Small intestine (tissue), 7 donors: ENCODE data around the gene ZFPM1. TPM values are rescaled to one million over a fixed set of nuclear protein-coding genes. Genes with fewer than 3 reads are reported as not detected.

ENCODE experiments used
- DNase-seq, 2 donors: peaks; one replicate each; pipeline versions ENCODE4 v3.0.0 to v3.0.0-alpha.2; 2013
- FAIRE-seq: peaks from 2 replicates; lab custom pipeline; 2012; peaks lifted over from hg19 to GRCh38; lab: Jason Lieb, UNC
- H3K27ac ChIP-seq, 3 donors: one replicate each; pipeline ENCODE4 v1.5.1; 2013; ENCODE audit warnings: low read length in 2 of 3, mild to moderate bottlenecking in 2 of 3, control low read depth in 1 of 3, inconsistent platforms in 1 of 3, low read depth in 1 of 3, moderate library complexity in 1 of 3
- H3K27me3 ChIP-seq, 3 donors: one replicate each; pipeline ENCODE4 v1.6.1; 2013; ENCODE audit warnings: low read length in 3 of 3, inconsistent platforms in 1 of 3; ENCODE audit not compliant: control insufficient read depth in 3 of 3, insufficient read depth in 3 of 3
- H3K36me3 ChIP-seq, 3 donors: one replicate each; pipeline ENCODE4 v1.6.1; 2013; ENCODE audit warnings: low read length in 3 of 3, inconsistent platforms in 1 of 3, low read depth in 1 of 3, mild to moderate bottlenecking in 1 of 3, moderate library complexity in 1 of 3; ENCODE audit not compliant: control insufficient read depth in 3 of 3, insufficient read depth in 2 of 3
- H3K4me1 ChIP-seq, 3 donors: one replicate each; pipeline ENCODE4 v1.6.1; 2013; ENCODE audit warnings: low read length in 2 of 3, inconsistent platforms in 1 of 3, low read depth in 1 of 3, mild to moderate bottlenecking in 1 of 3, moderate library complexity in 1 of 3; ENCODE audit not compliant: control insufficient read depth in 3 of 3, insufficient read depth in 2 of 3
- H3K4me3 ChIP-seq, 3 donors: one replicate each; pipeline ENCODE4 v1.5.1; 2013; ENCODE audit warnings: low read length in 3 of 3, control low read depth in 1 of 3, inconsistent platforms in 1 of 3, low read depth in 1 of 3, mild to moderate bottlenecking in 1 of 3, moderate library complexity in 1 of 3
- H3K9me3 ChIP-seq, 2 donors: one replicate each; pipeline ENCODE4 v1.6.1; 2013; ENCODE audit warnings: low read depth in 1 of 2, low read length in 1 of 2; ENCODE audit not compliant: control insufficient read depth in 2 of 2, insufficient read depth in 1 of 2
- WGBS, 3 donors: extraction: QIAGEN DNeasy Blood & Tissue Kit; methylation state at CpG; one replicate each; pipeline ENCODE4 v1.1.7; 2013; 5-methylcytosine and 5-hydroxymethylcytosine counted together
- polyA plus RNA-seq, 4 donors: library from polyadenylated mRNA; stranded (reverse) in 3 of 4; unstranded in 1 of 4; fragments of 200-250 nt in 3 of 4; fragments of 120-200 nt in 1 of 4; gene quantifications; one replicate each; pipeline versions ENCODE4 v1.2.1 to v1.2.3, GENCODE V29; 2013
- donor health status: healthy with polysubstance abuse.
- donor health status: control.
- donor health status: control.
- donor health status: Bipolar disorder and iron deficiency.
- donor health status: healthy.

Gene ZFPM1
- polyA plus RNA-seq, 4 donors: 8.1 to 26.6 (median 12.0) TPM

- no peak for FAIRE-seq
- Histone ChIP-seq H3K9me3 (no peaks in the 10 kb centered on the region), H3K4me1 (peaks cover 7 to 84% (median 9%) of the 10 kb centered on the region in 3 donors), H3K4me3 (no peak overlapping the region), H3K36me3 (peaks cover 0 to 99% (median 5%) of the 10 kb centered on the region in 3 donors), H3K27ac (peak overlapping the region in 1 of 3 donors; percentile 43), H3K27me3 (no peaks in the 10 kb centered on the region)
- WGBS, 3 donors: 71 to 78% (median 73%) methylated on average over 29 to 30 of the region's 30 CpGs
- peak in 1 of 2 donors; percentile 5 for DNase-seq
Measured at GRCh38 chr16:88527937-88528743, 75.1 kb downstream of the ZFPM1 start.

- Histone ChIP-seq H3K27me3 (no peaks in the 10 kb centered on the region), H3K27ac (no peak overlapping the region), H3K36me3 (peaks cover 0 to 91% (median 5%) of the 10 kb centered on the region in 3 donors), H3K9me3 (no peaks in the 10 kb centered on the region), H3K4me1 (peaks cover 7 to 77% (median 9%) of the 10 kb centered on the region in 3 donors), H3K4me3 (no peak overlapping the region)
- FAIRE-seq (no peak), DNase-seq (peak in 1 of 2 donors; percentile 5)
- 87 to 89% (median 88%) methylated on average over 22 of the region's 22 CpGs for WGBS, 3 donors
Measured at GRCh38 chr16:88528902-88529318, 75.8 kb downstream of the ZFPM1 start.

- DNase-seq (peak in 1 of 2 donors; percentile 5), FAIRE-seq (no peak)
- Histone ChIP-seq H3K9me3 (no peaks in the 10 kb centered on the region), H3K27me3 (no peaks in the 10 kb centered on the region), H3K36me3 (peaks cover 0 to 85% (median 5%) of the 10 kb centered on the region in 3 donors), H3K4me1 (peaks cover 7 to 71% (median 7%) of the 10 kb centered on the region in 3 donors), H3K27ac (peak overlapping the region in 1 of 3 donors; percentile 8), H3K4me3 (no peak overlapping the region)
- WGBS, 3 donors: 93 to 98% (median 97%) methylated on average over 8 to 9 of the region's 9 CpGs
Measured at GRCh38 chr16:88529596-88529995, 76.5 kb downstream of the ZFPM1 start.

- peaks cover 7 to 64% (median 7%) of the 10 kb centered on the region in 3 donors for H3K4me1 ChIP-seq
- FAIRE-seq (no peak), DNase-seq (peak in 1 of 2 donors; percentile 31)
- H3K36me3 ChIP-seq: peaks cover 2 to 84% (median 5%) of the 10 kb centered on the region in 3 donors
- peak overlapping the region in 1 of 3 donors; percentile 18 for H3K27ac ChIP-seq
- WGBS, 3 donors: 88% methylated on average over 26 to 27 of the region's 27 CpGs
- no peak overlapping the region for H3K4me3 ChIP-seq
- no peaks in the 10 kb centered on the region for H3K27me3 ChIP-seq
- no peaks in the 10 kb centered on the region for H3K9me3 ChIP-seq
Measured at GRCh38 chr16:88530051-88530857, 77.2 kb downstream of the ZFPM1 start.

- Histone ChIP-seq H3K27me3 (no peaks in the 10 kb centered on the region), H3K36me3 (peaks cover 2 to 84% (median 5%) of the 10 kb centered on the region in 3 donors), H3K4me3 (no peak overlapping the region), H3K9me3 (no peaks in the 10 kb centered on the region), H3K4me1 (peaks cover 4 to 58% (median 7%) of the 10 kb centered on the region in 3 donors), H3K27ac (peak overlapping the region in 1 of 3 donors; percentile 18)
- FAIRE-seq (no peak), DNase-seq (peak in 1 of 2 donors; percentile 72)
- 76 to 80% (median 76%) methylated on average over 11 of the region's 11 CpGs for WGBS, 3 donors
Measured at GRCh38 chr16:88530858-88531203, 77.8 kb downstream of the ZFPM1 start.

GRCh38 chr16:88531346-88531745 is 78.3 kb downstream of the ZFPM1 start:
- Histone ChIP-seq H3K4me1 (peaks cover under 1 to 53% (median 6%) of the 10 kb centered on the region in 3 donors), H3K4me3 (no peak overlapping the region), H3K27ac (no peak overlapping the region), H3K9me3 (no peaks in the 10 kb centered on the region), H3K36me3 (peaks cover 2 to 84% (median 5%) of the 10 kb centered on the region in 3 donors), H3K27me3 (no peaks in the 10 kb centered on the region)
- no peak for FAIRE-seq
- DNase-seq: peak in 1 of 2 donors; percentile 44
- WGBS, 3 donors: 78 to 83% (median 82%) methylated on average over 12 of the region's 12 CpGs

GRCh38 chr16:88531931-88532433 is 78.9 kb downstream of the ZFPM1 start:
- 86 to 93% (median 92%) methylated on average over 31 to 34 of the region's 34 CpGs for WGBS, 3 donors
- FAIRE-seq: no peak
- DNase-seq: no peak
- Histone ChIP-seq H3K27me3 (no peaks in the 10 kb centered on the region), H3K27ac (no peak overlapping the region), H3K4me3 (no peak overlapping the region), H3K4me1 (peaks cover 0 to 47% (median 4%) of the 10 kb centered on the region in 3 donors), H3K36me3 (peaks cover 2 to 84% (median 6%) of the 10 kb centered on the region in 3 donors), H3K9me3 (no peaks in the 10 kb centered on the region)
